Cardiac atrium fibroblast (primary cell): ENCODE results near the gene THAP10. TPM values are rescaled to one million over a fixed set of nuclear protein-coding genes. Genes with fewer than 3 reads are reported as not detected.

Experiments
- total RNA-seq: library from RNA; depleted of rRNA; stranded (reverse); fragments of >200 nt; gene quantifications from 2 replicates; pipeline ENCODE4 v1.2.3, GENCODE V29; 2015

Gene THAP10
- total RNA-seq = 2.1 and 2.2 TPM in 2 replicates

DNA sequence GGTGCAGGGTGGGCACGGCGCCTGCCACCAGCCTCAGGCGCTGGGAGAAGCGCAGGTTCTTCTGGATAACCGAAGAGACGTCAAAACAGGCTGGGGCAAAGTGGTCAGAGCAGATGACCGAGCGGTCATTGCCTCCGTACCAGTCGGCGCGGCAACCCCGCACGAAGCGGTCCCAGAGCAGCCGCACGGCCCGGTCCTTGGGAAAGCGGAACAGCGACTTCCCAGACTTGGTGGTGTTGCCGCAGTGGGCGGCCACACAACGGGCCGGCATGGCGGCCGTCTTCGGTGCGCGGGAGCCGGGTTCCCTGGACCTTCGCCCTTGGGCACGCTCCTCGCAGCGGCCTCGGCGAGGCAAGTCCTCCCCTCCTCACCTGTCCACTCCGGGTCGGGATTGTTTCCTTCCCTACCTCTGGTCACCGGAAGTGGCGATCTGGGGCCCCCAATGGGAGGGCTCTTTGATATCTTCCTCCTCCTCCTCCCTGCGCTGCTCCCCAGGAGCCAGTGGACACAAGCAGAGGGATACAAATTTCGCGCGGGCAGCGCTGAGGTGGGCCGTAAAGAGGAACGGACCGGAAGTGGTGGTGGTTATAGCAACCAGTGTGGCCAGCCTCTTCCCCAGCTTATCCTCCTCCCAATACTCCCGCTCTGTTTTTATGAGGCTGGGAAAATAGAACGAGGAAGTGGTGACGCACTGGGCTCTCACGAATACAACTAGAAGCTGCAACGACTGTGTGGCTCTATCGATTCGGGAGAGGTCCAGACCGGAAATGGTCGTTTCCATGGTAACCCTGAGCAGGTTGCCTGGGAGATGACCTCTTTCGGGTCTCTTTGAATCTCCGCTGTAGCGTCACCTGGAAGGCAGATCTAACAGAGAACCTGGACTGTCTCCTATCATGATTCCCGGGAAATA is at the start of gene THAP10, which contains the start of gene LRRC49:
Gene THAP10, minus strand, starts transcription at position 432 of the 910 bp plus-strand sequence. Its CDS starts 161 bp downstream, at position 271.
Gene LRRC49, plus strand, starts transcription at position 825 of the 910 bp plus-strand sequence. Its CDS starts 69 bp downstream, at position 894.

DNA sequence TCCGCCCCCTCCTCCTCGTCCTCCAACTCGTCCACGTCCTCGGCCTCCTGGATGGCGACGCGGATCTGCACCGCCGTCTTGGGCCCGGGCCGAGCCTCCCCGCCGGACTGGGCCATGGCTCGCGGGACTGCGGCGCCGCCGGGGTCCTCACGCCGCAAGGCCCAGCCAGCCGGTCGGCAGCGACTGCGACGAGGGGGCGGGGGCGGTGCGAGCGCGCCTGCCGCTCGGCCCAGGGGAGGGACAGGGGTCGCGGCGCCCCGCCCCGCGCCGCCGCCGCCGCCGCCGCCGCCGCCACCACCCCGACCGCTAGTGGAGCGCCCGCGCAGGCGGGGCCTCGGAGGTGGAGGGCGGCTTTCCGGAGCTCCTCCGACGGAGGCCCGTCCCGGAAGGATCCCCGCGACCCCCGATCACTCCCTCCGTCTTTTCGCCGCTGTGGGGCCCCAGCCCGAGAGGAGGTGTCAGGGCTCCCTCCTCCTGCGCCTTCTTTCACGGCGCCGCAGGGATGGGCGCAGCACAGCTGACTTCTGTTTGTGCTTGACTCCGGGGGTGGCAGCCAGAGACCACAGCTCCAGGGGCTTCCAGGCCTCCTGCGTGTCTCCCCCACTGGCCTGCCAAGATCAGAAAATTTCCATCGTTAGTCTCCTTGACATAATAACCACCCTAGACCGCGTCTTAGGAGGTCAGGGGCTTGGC is 38.1 kb downstream of the THAP10 start, which contains the start of gene LARP6:
Gene LARP6, minus strand, starts transcription at position 185 of the 693 bp plus-strand sequence. Its CDS starts 69 bp downstream, at position 116.

Other genes with a start within 250 kb of the THAP10 start
- gene UACA, start 128.9 kb downstream of the THAP10 start, total RNA-seq = 28.4 and 44.0 TPM in 2 replicates
- gene LARP6, start 38.3 kb downstream of the THAP10 start, total RNA-seq = 51.4 and 78.5 TPM in 2 replicates
- 4.9 and 5.8 TPM in 2 replicates for gene LRRC49, start 393 bp upstream of the THAP10 start, total RNA-seq
- 11.0 and 12.6 TPM in 2 replicates for gene THSD4, start 223.0 kb upstream of the THAP10 start, total RNA-seq